Neural progenitor cell (in vitro differentiated cells): ENCODE data around the gene ANKLE1. TPM values are rescaled to one million over a fixed set of nuclear protein-coding genes. Genes with fewer than 3 reads are reported as not detected.

Experiments used
- DNase-seq: peaks from one replicate; pipeline ENCODE4 v3.0.0-alpha.2; 2016; ENCODE audit warnings: low spot score
- H2AFZ ChIP-seq: fragments of 200-600 bp; sonication (generic); replicated peaks from 2 replicates; pipeline ENCODE4 v1.6.1; 2016; ENCODE audit warnings: antibody characterized with exemption
- H3F3A ChIP-seq: fragments of 200-600 bp; sonication (generic); 2 replicates; pipeline ENCODE4 v1.6.1; 2016; ENCODE audit warnings: antibody characterized with exemption, low read depth
- H3K27ac ChIP-seq: fragments of 200-600 bp; sonication (generic); 2 replicates; pipeline ENCODE4 v1.5.1; 2016; ENCODE audit warnings: mild to moderate bottlenecking
- H3K27me3 ChIP-seq: fragments of 200-600 bp; sonication (generic); 2 replicates; pipeline ENCODE4 v1.6.1; 2016; ENCODE audit warnings: mild to moderate bottlenecking, moderate library complexity
- H3K36me3 ChIP-seq: fragments of 200-600 bp; sonication (generic); 2 replicates; pipeline ENCODE4 v1.5.1; 2016
- H3K4me1 ChIP-seq: fragments of 200-600 bp; sonication (generic); 2 replicates; pipeline ENCODE4 v1.6.1; 2016; ENCODE audit warnings: mixed run types
- H3K4me2 ChIP-seq: fragments of 200-600 bp; sonication (generic); 2 replicates; pipeline ENCODE4 v1.6.1; 2016
- H3K4me3 ChIP-seq: fragments of 200-600 bp; sonication (generic); 2 replicates; pipeline ENCODE4 v1.5.1; 2016
- H3K79me2 ChIP-seq: fragments of 200-600 bp; sonication (generic); 2 replicates; pipeline ENCODE4 v1.6.1; 2016; ENCODE audit warnings: low read depth
- H3K9ac ChIP-seq: fragments of 200-600 bp; sonication (generic); 2 replicates; pipeline ENCODE4 v1.6.1; 2016
- H3K9me3 ChIP-seq: fragments of 200-600 bp; sonication (generic); 2 replicates; pipeline ENCODE4 v1.5.1; 2016; ENCODE audit warnings: low read depth
- H4K20me1 ChIP-seq: fragments of 200-600 bp; sonication (generic); 2 replicates; pipeline ENCODE4 v1.6.1; 2016; ENCODE audit warnings: low read depth
- H3K27ac Mint-ChIP-seq: 3 replicates; pipeline ENCODE4 v1.8.0; 2021; ENCODE audit warnings: mixed read lengths
- H3K27me3 Mint-ChIP-seq: 2 replicates; pipeline ENCODE4 v1.8.0; 2022; ENCODE audit warnings: low read depth, mild to moderate bottlenecking, inconsistent platforms, moderate library complexity, mixed read lengths; ENCODE audit not compliant: insufficient read depth
- H3K36me3 Mint-ChIP-seq: 3 replicates; pipeline ENCODE4 v1.8.0; 2021; ENCODE audit warnings: mixed read lengths
- H3K4me1 Mint-ChIP-seq: 3 replicates; pipeline ENCODE4 v1.8.0; 2021; ENCODE audit warnings: mixed read lengths
- H3K4me3 Mint-ChIP-seq: 3 replicates; pipeline ENCODE4 v1.8.0; 2021; ENCODE audit warnings: mild to moderate bottlenecking, moderate library complexity, mixed read lengths
- H3K9me3 Mint-ChIP-seq: 3 replicates; pipeline ENCODE4 v1.8.0; 2020; ENCODE audit warnings: mixed read lengths
- EZH2 ChIP-seq: fragments of 200-600 bp; sonication (generic); IDR thresholded peaks from 2 replicates; pipeline ENCODE4 v1.6.1; 2017; ENCODE audit warnings: antibody characterized with exemption, mild to moderate bottlenecking, moderate library complexity
- EZH2phosphoT487 ChIP-seq: fragments of 200-600 bp; sonication (generic); IDR thresholded peaks from 2 replicates; pipeline ENCODE4 v1.6.1; 2017; ENCODE audit warnings: antibody characterized with exemption
- total RNA-seq: library from RNA; depleted of rRNA; stranded (reverse); fragments of >200 nt; gene quantifications from 2 replicates; pipeline ENCODE4 v1.2.3, GENCODE V29; 2015; ENCODE audit warnings: low replicate concordance
- TF ChIP-seq, protein P1 (sequence below): fragments of 200-600 bp; sonication (generic); IDR thresholded peaks from 2 replicates; pipeline ENCODE4 v1.5.1; 2017; ENCODE audit warnings: antibody characterized with exemption, mild to moderate bottlenecking

Gene ANKLE1
- total RNA-seq, 1 donor from 2014 or later = 2.3 TPM

DNA sequence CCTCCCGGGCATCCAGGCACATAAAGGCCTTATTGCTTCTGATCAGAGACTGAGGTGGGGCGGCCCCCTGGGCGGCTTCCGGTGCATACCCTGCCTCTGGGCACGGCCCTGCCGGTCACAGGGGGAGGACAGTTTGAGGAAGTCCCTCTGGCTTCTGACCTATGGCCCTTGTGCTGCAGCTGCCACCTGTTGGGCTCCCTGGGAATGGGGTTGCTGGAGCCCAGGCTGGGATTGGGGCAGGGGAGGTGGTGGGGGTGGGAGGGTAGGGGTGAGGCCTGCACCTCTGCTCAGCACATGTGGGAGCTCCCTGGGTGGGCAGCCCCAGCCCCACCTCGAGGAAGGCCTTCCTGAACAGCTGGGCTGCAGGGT lies 42.2 kb downstream of the ANKLE1 start:
- Histone ChIP-seq H3K9me3 (no peaks in the 10 kb centered on the region), H2AFZ (no peak overlapping the region), H4K20me1 (peaks cover 6% of the 10 kb centered on the region), H3K27me3 (peaks cover 7% of the 10 kb centered on the region), H3K9ac (no peak overlapping the region), H3K27ac (no peak overlapping the region), H3K4me3 (no peak overlapping the region), H3K4me2 (no peak overlapping the region), H3K4me1 (peaks cover 17% of the 10 kb centered on the region), H3F3A (peaks cover 39% of the 10 kb centered on the region), H3K79me2 (no peaks in the 10 kb centered on the region), H3K36me3 (no peaks in the 10 kb centered on the region)
- Mint-ChIP-seq H3K4me1 (peaks cover 5% of the 10 kb centered on the region), H3K36me3 (peaks cover 3% of the 10 kb centered on the region), H3K4me3 (no peak overlapping the region), H3K9me3 (no peaks in the 10 kb centered on the region), H3K27ac (no peak overlapping the region), H3K27me3 (peaks cover 4% of the 10 kb centered on the region)
- no peak for DNase-seq
- TF ChIP-seq, protein P1, sequence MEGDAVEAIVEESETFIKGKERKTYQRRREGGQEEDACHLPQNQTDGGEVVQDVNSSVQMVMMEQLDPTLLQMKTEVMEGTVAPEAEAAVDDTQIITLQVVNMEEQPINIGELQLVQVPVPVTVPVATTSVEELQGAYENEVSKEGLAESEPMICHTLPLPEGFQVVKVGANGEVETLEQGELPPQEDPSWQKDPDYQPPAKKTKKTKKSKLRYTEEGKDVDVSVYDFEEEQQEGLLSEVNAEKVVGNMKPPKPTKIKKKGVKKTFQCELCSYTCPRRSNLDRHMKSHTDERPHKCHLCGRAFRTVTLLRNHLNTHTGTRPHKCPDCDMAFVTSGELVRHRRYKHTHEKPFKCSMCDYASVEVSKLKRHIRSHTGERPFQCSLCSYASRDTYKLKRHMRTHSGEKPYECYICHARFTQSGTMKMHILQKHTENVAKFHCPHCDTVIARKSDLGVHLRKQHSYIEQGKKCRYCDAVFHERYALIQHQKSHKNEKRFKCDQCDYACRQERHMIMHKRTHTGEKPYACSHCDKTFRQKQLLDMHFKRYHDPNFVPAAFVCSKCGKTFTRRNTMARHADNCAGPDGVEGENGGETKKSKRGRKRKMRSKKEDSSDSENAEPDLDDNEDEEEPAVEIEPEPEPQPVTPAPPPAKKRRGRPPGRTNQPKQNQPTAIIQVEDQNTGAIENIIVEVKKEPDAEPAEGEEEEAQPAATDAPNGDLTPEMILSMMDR = no peak
- TF ChIP-seq EZH2phosphoT487 = no peak
- TF ChIP-seq EZH2 = no peak

DNA sequence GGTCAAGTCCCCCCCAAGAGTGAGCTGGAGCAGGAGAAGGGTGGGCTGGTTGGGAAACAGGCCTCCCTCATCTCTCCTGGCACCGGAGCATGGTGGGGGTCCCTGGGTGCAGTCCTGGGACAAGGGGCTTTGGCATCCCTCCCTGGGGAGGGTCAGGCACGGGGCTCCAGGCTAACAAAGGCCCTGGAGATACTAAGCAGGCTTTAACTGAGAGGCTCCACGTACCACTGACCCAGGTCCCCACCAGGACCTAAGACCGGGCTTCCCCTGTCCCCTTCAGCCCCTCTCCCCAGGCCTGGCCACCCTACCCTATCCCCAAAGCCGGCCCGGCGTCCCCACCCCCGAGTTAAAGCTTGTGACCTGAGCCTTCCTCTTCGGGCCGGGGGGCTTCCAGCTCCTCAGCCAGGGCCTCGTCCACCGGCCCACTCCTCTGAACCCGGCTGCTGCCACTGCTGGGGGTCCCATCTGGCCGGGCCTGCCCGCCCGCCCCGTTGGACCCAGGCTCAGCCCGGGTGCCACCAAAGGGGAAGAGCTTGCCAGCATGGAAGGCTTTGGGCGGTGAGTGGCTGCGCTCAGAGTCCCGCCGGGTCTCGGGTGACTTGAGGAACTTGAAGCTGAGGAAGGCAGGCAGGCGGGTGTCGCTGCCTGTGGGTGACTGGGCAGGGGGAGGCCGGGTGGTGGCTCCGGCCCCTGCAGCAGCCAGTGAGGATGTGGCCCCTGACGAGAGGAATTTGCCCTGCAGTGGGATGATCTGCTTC lies 42.8 kb downstream of the ANKLE1 start:
- Mint-ChIP-seq H3K27ac (no peak overlapping the region), H3K4me3 (no peak overlapping the region)
- no peak overlapping the region for H3K27ac ChIP-seq

DNA sequence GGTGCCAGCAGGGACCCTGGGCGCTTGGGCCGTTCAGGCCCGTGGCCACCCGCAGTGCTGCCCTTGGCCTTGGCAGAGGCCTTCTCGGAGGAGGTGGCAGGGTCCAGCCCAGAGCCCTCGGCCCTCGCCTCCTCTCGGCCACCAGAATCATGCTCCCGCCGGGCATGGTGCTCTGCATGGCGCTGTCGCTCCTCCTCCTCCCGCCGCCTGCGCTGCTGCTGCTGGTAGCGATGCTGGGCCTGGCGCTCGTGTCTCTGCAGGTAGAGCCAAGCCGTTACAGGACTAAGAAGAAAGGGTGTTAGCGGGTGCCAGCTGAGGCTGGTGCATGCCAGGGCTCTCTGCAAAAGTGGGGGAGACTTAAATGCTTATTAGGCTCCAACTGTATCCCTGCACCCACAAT lies 43.4 kb downstream of the ANKLE1 start:
- H3K36me3 ChIP-seq = no peaks in the 10 kb centered on the region
- no peaks in the 10 kb centered on the region for H3K79me2 ChIP-seq
- Mint-ChIP-seq H3K27ac (no peak overlapping the region), H3K9me3 (no peaks in the 10 kb centered on the region), H3K4me1 (peaks cover 5% of the 10 kb centered on the region), H3K4me3 (no peak overlapping the region), H3K36me3 (peaks cover 4% of the 10 kb centered on the region), H3K27me3 (peaks cover 4% of the 10 kb centered on the region)
- peaks cover 8% of the 10 kb centered on the region for H4K20me1 ChIP-seq
- H3K9me3 ChIP-seq = no peaks in the 10 kb centered on the region
- no peak overlapping the region for H3K4me2 ChIP-seq
- peaks cover 18% of the 10 kb centered on the region for H3K4me1 ChIP-seq
- TF ChIP-seq, protein P1 = no peak
- TF ChIP-seq EZH2 = no peak
- TF ChIP-seq EZH2phosphoT487 = no peak
- H3F3A ChIP-seq = peaks cover 42% of the 10 kb centered on the region
- H3K9ac ChIP-seq = no peak overlapping the region
- H3K27me3 ChIP-seq = peaks cover 17% of the 10 kb centered on the region
- no peak overlapping the region for H3K27ac ChIP-seq
- DNase-seq = no peak
- no peak overlapping the region for H3K4me3 ChIP-seq
- H2AFZ ChIP-seq = no peak overlapping the region

More for the DNA sequence above, 42.8 kb downstream of the ANKLE1 start:
- peaks cover 6% of the 10 kb centered on the region for H4K20me1 ChIP-seq
- peaks cover 5% of the 10 kb centered on the region for H3K4me1 Mint-ChIP-seq
- no peak overlapping the region for H3K9ac ChIP-seq
- H3K4me1 ChIP-seq = peaks cover 18% of the 10 kb centered on the region
- H3K79me2 ChIP-seq = no peaks in the 10 kb centered on the region
- peaks cover 40% of the 10 kb centered on the region for H3F3A ChIP-seq
- DNase-seq = no peak
- no peak overlapping the region for H3K4me3 ChIP-seq
- H3K27me3 ChIP-seq = peaks cover 13% of the 10 kb centered on the region
- no peaks in the 10 kb centered on the region for H3K9me3 ChIP-seq
- no peak overlapping the region for H2AFZ ChIP-seq
- H3K4me2 ChIP-seq = no peak overlapping the region
- TF ChIP-seq EZH2phosphoT487 = no peak
- TF ChIP-seq, protein P1 = no peak
- no peak for TF ChIP-seq EZH2
- H3K36me3 Mint-ChIP-seq = peaks cover 3% of the 10 kb centered on the region
- no peaks in the 10 kb centered on the region for H3K36me3 ChIP-seq
- no peaks in the 10 kb centered on the region for H3K9me3 Mint-ChIP-seq
- H3K27me3 Mint-ChIP-seq = peaks cover 4% of the 10 kb centered on the region
